GM21737 (cell line): ENCODE measurements around the gene MLANA.

Experiments used
- ATAC-seq: cut with Tn5 transposase; IDR thresholded peaks from one replicate; pipeline ENCODE4 v1.9.1; 2021; ENCODE audit warnings: mild to moderate bottlenecking, moderate library complexity; ENCODE audit not compliant: unreplicated experiment

Gene MLANA

GRCh38 chr9:5890641-5891040 lies at the start of gene MLANA:
MLANA (plus strand) TSS chr9:5890889; CDS start chr9:5892475, 1,586 bp downstream.
- no peak for ATAC-seq

GRCh38 chr9:5841771-5842573 lies 48.7 kb upstream of the MLANA start:
- ATAC-seq, result no peak

- no peak for ATAC-seq
These were observed 47.5 kb upstream of the MLANA start for GRCh38 chr9:5842929-5843793.

- no peak for ATAC-seq
These were observed 46.8 kb upstream of the MLANA start for GRCh38 chr9:5843794-5844471.

- ATAC-seq, result no peak
These were observed 45.5 kb upstream of the MLANA start for GRCh38 chr9:5845157-5845531.

- no peak for ATAC-seq
These were observed 44.6 kb upstream of the MLANA start for GRCh38 chr9:5846096-5846495.

GRCh38 chr9:5846501-5846921 lies 44.2 kb upstream of the MLANA start:
- ATAC-seq, result no peak

GRCh38 chr9:5848372-5848882 lies 42.3 kb upstream of the MLANA start:
- no peak for ATAC-seq

- no peak for ATAC-seq
These were observed 40.0 kb upstream of the MLANA start for GRCh38 chr9:5850724-5851122.

GRCh38 chr9:5851445-5851844 lies 39.2 kb upstream of the MLANA start:
- ATAC-seq, result peak; percentile 82

- ATAC-seq, result no peak
These were observed 37.7 kb upstream of the MLANA start for GRCh38 chr9:5852987-5853386.

GRCh38 chr9:5853617-5854016 lies 37.1 kb upstream of the MLANA start:
- no peak for ATAC-seq

- ATAC-seq, result no peak
These were observed 36.5 kb upstream of the MLANA start for GRCh38 chr9:5854063-5854790.

- ATAC-seq, result no peak
These were observed 32.8 kb upstream of the MLANA start for GRCh38 chr9:5857928-5858327.

- no peak for ATAC-seq
These were observed 31.9 kb upstream of the MLANA start for GRCh38 chr9:5858833-5859232.

GRCh38 chr9:5863092-5863746 lies 27.5 kb upstream of the MLANA start:
- no peak for ATAC-seq

GRCh38 chr9:5864446-5864845 lies 26.2 kb upstream of the MLANA start:
- no peak for ATAC-seq

GRCh38 chr9:5866272-5866671 lies 24.4 kb upstream of the MLANA start:
- ATAC-seq, result no peak

- no peak for ATAC-seq
These were observed 24.0 kb upstream of the MLANA start for GRCh38 chr9:5866685-5867084.

GRCh38 chr9:5868235-5868634 lies 22.5 kb upstream of the MLANA start:
- ATAC-seq, result no peak
